ENCODE results near the gene KCNIP4.

DNA sequence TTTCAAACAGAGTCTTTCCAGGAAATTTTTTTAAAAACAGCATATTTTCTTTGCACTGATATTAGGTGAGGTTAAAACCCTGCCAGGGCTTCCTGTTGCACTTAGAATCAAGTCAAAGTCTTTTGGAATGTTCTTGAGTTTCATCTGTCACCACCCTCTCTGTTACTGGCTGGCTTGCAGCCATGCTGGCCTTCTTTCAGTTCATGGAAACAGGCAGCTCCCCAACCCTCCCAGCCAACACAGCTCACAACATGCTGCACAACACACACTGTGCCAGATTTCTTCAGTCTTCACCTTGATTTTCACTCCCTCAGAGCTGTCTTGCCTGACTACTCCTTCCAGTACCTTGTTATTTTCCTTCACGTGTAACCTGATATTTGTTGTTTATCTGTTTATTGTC is 129.5 kb downstream of the KCNIP4 start:
- TF ChIP-seq SPI1 (IDR thresholded peaks at IDR 0.05; ENCODE audit: borderline replicate concordance, low read depth) = no peak
- TF ChIP-seq, protein P1, sequence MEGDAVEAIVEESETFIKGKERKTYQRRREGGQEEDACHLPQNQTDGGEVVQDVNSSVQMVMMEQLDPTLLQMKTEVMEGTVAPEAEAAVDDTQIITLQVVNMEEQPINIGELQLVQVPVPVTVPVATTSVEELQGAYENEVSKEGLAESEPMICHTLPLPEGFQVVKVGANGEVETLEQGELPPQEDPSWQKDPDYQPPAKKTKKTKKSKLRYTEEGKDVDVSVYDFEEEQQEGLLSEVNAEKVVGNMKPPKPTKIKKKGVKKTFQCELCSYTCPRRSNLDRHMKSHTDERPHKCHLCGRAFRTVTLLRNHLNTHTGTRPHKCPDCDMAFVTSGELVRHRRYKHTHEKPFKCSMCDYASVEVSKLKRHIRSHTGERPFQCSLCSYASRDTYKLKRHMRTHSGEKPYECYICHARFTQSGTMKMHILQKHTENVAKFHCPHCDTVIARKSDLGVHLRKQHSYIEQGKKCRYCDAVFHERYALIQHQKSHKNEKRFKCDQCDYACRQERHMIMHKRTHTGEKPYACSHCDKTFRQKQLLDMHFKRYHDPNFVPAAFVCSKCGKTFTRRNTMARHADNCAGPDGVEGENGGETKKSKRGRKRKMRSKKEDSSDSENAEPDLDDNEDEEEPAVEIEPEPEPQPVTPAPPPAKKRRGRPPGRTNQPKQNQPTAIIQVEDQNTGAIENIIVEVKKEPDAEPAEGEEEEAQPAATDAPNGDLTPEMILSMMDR (IDR thresholded peaks at IDR 0.05; ENCODE audit: insufficient read depth, low read length) = no peak
- no peak for TF ChIP-seq POLR2AphosphoS5 (IDR thresholded peaks at IDR 0.05; ENCODE audit: low read depth)
- no peak for TF ChIP-seq GABPA (IDR thresholded peaks at IDR 0.05; ENCODE audit: low read depth)
- TF ChIP-seq, protein P2, sequence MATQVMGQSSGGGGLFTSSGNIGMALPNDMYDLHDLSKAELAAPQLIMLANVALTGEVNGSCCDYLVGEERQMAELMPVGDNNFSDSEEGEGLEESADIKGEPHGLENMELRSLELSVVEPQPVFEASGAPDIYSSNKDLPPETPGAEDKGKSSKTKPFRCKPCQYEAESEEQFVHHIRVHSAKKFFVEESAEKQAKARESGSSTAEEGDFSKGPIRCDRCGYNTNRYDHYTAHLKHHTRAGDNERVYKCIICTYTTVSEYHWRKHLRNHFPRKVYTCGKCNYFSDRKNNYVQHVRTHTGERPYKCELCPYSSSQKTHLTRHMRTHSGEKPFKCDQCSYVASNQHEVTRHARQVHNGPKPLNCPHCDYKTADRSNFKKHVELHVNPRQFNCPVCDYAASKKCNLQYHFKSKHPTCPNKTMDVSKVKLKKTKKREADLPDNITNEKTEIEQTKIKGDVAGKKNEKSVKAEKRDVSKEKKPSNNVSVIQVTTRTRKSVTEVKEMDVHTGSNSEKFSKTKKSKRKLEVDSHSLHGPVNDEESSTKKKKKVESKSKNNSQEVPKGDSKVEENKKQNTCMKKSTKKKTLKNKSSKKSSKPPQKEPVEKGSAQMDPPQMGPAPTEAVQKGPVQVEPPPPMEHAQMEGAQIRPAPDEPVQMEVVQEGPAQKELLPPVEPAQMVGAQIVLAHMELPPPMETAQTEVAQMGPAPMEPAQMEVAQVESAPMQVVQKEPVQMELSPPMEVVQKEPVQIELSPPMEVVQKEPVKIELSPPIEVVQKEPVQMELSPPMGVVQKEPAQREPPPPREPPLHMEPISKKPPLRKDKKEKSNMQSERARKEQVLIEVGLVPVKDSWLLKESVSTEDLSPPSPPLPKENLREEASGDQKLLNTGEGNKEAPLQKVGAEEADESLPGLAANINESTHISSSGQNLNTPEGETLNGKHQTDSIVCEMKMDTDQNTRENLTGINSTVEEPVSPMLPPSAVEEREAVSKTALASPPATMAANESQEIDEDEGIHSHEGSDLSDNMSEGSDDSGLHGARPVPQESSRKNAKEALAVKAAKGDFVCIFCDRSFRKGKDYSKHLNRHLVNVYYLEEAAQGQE (IDR thresholded peaks at IDR 0.05; ENCODE audit: insufficient replicate concordance, low read depth) = no peak

Data from HL-60 (cell line).